Stimulated activated CD4-positive, alpha-beta T cell treated with anti-CD3 and anti-CD28 coated beads, TNF-alpha, amount 100 ng/mL, for 24 hours (primary cell): Measurements from ENCODE around the gene MAP3K6.
A peak's percentile ranks its signal among the peaks of the same experiment; 100 is the strongest.
"Not testable (repeated sequence)": the region's sequence is repeated elsewhere in the genome, so short reads cannot be mapped to it uniquely, and the experiment has no call there.

Experiments used
- DNase-seq, 3 experiments: peaks; one replicate each; pipeline ENCODE4 v3.0.0-alpha.2; 2020; ENCODE audit warnings: low read depth in 3 of 3

MAP3K6 gene, protein sequence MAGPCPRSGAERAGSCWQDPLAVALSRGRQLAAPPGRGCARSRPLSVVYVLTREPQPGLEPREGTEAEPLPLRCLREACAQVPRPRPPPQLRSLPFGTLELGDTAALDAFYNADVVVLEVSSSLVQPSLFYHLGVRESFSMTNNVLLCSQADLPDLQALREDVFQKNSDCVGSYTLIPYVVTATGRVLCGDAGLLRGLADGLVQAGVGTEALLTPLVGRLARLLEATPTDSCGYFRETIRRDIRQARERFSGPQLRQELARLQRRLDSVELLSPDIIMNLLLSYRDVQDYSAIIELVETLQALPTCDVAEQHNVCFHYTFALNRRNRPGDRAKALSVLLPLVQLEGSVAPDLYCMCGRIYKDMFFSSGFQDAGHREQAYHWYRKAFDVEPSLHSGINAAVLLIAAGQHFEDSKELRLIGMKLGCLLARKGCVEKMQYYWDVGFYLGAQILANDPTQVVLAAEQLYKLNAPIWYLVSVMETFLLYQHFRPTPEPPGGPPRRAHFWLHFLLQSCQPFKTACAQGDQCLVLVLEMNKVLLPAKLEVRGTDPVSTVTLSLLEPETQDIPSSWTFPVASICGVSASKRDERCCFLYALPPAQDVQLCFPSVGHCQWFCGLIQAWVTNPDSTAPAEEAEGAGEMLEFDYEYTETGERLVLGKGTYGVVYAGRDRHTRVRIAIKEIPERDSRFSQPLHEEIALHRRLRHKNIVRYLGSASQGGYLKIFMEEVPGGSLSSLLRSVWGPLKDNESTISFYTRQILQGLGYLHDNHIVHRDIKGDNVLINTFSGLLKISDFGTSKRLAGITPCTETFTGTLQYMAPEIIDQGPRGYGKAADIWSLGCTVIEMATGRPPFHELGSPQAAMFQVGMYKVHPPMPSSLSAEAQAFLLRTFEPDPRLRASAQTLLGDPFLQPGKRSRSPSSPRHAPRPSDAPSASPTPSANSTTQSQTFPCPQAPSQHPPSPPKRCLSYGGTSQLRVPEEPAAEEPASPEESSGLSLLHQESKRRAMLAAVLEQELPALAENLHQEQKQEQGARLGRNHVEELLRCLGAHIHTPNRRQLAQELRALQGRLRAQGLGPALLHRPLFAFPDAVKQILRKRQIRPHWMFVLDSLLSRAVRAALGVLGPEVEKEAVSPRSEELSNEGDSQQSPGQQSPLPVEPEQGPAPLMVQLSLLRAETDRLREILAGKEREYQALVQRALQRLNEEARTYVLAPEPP (N-terminal part only)

DNA sequence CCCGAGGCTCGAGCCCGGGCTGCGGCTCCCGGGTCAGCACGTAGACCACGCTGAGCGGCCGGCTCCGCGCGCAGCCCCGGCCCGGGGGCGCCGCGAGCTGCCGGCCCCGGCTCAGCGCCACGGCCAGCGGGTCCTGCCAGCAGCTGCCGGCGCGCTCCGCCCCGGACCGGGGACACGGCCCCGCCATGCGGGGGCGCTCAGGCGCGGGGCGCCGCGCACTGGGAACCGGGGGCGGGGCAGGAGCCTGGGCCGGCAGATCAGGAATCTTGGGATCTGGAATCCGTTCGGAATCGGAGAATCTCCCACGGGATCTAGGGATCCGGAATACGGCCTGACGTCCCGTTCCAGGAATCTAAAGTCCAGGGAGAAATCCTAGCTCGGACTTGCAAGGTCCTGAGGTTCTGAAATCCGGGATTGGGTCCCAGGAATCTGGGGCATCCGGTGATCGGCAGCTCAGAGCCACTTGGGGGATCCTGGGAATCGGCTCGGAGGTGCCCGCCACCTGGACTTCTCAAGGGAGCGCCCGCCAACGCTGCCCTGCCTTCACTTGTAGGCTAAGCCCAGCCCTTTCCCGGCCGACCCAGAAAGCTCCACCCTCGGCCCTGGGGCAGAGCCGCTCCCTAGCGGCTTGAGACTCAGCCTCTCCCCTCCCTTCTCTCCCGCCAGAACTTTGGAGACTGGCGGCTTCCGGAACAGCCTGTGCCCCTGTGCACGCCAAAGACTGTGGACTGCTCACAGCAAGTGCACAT lies at the start of gene MAP3K6:
Gene MAP3K6, minus strand, starts transcription at position 551 of the 749 bp plus-strand sequence. Its CDS starts 364 bp downstream, at position 187.
- DNase-seq, result peak in 1 of 3 experiments; percentile 70

DNA sequence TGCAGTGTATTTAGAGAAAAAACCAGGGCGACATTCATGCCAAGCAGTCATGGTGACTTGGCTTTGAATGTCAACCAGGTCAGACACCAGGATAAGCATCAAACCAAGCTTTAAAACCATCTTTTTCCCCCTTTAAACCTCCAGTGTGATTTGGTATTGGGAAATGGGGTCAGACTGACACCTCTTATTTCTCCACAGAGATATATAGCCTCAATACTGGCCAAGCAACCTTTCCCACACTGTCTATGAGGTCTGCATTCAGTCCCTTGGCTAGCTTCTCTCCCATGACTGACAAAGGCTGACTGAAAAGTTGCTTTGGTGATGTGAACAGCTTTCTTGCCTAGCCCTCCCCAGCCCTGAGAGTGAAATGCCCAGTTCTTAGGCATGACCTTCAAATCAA lies 47.3 kb upstream of the MAP3K6 start:
- DNase-seq, result no peak

DNA sequence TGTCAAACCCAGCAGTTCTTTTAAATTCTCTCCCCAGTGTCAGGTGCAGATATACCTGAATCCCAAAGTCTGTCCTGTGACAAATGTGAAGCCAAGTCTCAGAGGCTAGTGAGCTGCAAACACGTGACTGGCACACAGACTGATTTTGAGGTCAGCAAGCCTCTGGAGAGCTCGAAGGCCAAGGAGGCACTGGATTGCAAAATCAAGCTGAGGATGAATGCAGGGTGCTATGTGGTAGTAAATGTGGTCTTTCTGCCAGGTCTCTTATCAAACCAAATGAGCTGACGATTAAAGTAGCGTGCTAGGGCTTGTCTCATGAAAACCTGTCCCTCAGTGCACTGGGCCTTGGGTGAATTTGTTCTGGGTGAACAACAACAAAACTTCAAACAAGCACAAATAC lies 46.2 kb upstream of the MAP3K6 start:
- no peak for DNase-seq

DNA sequence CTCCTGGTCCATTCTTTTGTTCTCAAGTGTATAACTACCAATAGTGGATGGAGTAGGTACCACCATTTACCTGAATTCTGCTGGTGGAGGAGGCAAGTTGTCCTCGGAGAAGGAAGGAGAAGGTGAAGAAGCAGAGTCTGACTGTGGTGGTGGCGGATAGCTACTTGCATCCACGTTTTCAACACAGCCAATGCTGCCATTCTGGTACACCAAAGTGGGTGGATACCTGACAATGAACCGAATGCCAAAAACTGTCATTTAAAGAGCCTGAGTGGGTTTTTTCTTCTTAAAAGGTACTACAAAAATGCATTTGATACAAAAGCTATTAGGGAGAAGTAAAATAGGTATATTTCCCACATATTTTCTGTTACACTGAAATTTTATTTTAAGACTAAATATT lies 45.7 kb upstream of the MAP3K6 start:
- no peak for DNase-seq

DNA sequence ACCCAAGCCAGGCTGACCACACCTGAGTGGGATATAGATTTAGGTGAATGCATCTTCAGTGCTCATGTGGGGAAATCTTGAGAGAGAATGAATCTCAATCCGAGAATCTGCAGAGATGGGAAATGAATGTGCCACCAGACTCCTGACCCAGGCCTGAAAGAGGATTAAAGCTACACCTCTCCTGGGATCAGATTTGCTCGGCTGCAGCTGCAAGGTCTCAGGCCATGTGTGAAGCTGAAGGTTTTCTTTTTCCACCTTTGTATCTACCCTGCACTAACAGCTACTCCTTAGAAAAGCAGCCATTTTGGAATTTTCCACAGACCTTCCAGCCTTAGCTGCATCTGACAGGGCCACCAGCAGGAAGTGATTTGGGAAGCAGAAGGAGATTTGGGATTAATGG lies 43.9 kb upstream of the MAP3K6 start:
- no peak for DNase-seq

DNA sequence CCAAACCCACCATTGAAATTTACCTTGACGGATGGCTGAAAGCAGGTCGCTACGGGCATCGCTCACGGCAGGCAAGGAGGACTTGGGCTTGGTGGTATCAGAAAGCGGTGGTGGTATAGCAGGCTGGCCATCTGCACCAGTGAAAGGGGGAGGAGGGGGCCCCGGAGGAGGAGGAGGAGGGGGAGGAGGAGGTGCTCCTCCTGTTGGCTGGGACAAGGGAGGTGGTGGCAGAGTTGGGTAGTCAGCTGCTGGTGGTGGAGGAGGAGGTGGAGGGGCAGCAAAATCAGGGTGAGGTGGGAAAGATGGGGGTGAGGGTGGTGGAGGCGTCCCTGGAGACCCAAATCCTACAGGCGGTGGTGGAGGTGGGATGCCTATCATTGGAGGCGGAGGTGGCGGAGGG lies 42.9 kb upstream of the MAP3K6 start:
- no peak for DNase-seq

DNA sequence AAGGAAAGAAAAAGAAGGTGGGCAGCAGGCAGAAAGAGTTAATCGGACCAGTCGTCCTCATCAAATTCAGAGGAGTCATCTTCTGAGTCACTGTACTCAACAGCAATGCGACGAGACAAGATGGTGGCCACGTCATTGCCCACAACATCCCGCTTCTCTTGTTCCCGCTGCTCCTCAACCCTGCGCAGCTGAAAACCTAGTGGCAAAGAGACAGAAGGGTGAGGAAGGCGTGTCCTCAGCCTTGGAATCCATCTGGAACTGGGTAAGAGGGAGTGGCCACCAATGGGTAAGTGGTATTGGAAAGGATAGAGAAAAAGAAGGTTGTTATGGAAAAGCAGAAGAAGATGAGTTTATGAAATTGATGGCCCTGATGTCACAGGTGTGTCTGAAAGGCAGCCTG lies 41.4 kb upstream of the MAP3K6 start:
- DNase-seq, result no peak

DNA sequence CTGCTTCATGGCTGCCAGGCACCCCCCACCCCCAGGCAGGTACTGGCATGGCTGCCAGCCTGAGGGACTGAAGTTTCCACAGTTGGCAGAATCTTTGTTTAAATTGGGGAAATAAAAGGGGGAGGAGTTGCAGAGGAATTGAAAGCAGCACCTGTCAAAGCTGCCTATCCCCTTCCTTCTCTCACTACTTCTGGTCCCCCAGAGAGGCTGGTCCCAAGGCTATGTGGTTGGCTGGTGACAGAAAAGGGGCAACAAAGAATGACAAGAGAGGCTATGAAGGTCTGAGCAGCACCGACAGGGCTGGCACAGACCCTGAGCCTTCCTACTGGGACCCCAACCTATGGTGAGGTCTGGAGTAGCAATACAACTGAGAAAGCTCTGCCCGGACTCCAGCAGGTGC lies 40.0 kb upstream of the MAP3K6 start:
- DNase-seq, result not testable (repeated sequence)

DNA sequence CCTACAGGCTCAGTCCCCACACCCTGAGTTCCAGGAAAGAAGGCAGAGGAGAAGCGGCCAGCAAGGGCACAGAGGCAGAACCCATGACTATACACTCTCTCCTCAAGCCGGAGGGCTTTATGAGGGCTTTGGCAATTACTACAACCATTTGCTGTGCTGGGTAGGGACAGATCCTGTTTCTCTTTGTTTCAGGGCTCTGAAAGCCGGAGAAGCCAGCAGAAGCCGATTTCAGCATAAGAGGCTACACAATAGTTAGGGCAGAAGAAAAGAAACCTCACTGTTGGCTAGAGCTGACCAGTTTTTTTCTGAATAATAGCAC lies 39.6 kb upstream of the MAP3K6 start:
- no peak for DNase-seq

DNA sequence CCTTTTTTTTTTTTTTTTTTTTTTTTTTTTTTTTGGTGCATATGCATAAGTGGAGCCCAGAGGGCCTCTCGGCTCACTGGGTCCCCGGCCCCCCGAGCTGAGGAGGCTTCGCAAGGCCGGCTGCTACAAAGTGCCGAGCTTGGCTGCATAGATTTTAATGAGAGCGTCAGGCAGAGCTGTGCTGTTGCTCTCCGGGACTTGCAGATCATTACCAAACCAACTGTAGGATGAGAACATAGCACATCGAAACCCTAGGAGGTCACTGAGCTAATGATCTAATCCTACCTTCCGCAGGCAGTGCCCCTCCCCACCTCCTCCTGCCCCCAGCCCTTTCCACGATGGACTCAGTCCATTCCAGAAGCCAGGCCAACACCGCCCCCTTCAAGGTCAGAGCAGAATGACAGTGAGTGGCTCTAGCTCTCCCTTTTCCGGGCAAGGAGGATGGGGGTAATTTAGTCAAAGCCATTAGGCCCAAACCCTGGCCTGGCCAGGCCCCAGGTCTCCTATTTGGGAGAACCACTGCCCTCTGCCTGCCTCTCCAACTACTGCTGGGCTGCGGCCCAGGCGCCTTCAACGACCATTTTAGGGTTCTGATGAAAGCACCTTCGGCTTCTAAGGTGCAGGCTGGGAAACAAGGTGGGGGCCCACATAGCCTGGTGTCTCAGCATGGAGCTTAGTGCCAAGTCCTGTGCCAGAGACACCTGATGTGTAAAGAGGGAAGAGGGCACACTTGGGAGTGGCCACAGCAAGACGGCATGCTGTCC lies 39.0 kb upstream of the MAP3K6 start:
- DNase-seq, result not testable (repeated sequence)

DNA sequence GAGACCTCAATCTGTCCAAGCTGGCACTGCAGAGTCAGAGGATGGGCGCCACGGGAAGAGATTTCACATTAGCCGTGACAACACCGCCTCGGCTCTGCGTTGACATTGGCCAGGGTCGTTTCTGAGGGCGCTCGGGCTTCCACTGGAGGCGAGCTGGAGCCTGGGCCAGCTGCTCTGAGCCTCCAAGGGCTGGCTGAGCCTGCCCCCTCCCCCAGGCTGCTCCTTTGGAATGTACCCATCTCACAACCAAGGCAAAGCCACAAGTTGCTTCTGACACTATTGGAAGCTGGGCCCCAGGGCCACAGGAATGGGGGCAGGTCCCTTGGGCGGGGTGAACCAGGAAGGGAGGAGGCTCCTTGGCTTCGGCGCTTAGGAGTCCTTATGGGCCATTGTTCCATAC lies 38.3 kb upstream of the MAP3K6 start:
- no peak for DNase-seq

DNA sequence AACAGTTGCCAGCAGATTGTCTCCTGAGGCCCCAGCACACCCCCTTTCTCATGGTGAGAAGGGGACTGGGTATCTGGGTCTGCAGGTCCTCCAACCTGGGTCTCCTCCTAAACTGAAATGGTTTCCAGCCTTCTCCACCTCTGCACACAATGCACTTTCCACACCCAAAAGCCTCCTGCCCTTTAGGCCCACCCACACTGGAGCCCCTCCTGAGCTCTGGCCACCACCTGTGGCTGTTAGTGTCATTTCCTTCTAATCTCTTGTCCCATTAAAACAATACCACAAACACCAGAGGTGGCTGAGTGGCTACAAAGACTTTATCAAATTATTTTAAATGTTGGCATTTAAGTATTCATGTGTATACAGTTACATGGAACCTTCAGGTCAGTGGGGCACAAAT lies 37.2 kb upstream of the MAP3K6 start:
- DNase-seq, result no peak

DNA sequence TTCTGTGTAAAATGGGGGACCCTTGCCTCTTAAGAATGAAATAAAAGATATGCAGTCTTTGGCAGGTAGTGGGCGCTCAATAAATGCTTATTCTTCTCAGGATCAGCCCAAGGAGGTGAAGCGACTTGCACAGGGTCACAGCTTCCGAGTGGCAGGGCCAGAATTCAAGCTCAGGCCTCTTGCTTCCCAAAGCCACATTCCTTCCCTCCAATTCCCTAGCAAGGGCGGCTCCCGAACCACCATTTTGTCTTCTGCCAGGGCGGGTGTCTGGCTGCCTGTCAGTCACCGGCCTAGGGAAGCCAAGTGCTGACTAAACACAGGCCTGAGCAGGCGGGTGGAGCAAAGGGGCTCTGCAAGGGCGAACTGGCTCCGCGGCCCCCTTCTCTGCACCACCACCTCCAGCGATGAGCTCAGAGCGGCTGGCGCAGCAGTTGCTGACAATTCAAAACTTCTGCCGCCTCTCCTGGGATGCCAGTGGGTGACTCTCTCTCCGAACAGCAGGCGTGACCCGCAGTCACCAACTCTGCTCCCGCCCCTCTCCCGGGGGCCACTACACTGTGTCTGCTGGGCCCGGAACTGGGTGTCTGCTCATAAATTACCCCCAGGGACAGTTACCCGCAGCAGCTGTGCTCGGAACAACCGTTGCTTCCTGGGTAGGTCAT lies 36.4 kb upstream of the MAP3K6 start:
- DNase-seq, result no peak

DNA sequence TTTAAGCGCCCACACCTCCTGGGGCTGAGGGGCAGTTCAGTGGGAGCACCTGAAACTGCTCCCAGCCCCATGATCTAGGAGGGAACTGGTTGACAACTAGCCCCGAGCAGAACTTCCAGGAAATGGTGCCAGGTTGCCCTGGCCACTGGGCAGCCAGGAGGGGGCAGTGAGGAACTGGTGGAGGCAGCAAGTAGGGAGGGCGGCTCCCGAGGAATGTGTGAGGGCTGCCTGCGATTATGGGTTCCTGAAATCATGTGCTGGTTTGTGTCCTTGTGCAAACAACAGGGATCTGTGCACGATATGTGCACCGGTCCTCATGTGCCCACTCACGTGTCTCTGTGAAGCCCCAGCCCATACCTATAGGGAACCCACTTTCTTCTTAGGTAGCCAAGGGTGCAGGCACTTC lies 35.6 kb upstream of the MAP3K6 start:
- DNase-seq, result no peak

DNA sequence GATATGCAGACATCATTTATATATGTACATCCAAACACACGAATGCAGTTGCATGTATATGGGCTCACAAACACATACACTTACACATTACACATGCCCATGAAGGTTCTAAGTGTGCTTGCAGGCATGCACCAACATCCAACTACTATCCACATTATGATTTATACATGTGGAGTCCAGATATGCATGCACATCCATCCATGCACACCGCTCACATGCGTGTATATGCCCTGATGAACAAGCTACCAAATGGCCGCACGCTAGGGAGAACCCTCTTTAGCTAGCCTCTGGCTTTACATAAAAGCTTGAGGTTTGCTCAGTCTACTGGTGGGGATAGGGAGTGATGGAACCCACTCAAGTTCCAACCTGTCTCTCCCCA lies 34.2 kb upstream of the MAP3K6 start:
- no peak for DNase-seq

DNA sequence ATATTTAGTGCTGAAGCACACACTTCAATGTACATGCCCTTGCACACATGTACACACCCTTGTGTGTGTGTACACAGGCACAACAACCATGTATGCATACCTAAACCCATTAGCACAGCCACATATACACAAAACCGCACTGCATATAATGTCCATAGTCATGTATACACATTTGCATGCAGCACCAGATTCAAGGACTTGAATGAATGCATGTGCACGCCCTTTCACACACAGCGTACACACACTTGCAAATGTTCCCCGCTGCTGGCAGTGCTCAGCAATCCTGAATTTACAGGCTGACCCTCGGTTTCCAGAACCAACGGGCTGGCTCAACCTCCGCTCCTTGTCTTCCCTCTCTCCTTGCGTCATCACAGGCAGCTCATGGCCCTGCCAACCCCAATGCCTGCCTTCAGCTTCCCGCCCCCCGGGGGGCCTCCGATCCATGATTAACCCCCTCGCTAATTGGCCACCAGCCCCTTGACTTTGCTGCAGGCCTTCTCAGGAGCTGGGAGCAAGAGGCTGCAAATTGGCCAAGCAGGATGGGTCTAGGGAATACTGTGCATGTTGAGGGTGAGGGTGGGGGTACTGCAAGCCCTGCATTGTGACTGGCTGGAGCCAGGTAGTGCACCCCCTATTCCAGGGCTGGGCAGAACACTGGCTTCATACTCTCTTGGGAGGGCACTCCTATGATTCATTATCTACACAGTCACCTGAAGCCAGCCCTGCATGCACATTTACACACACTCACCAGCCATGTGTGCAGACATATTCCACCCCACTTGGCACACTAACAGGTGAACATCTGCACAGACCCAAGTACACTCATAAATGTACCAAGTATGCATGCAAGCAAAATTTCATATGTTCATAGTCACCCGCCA lies 33.6 kb upstream of the MAP3K6 start:
- DNase-seq, result no peak

DNA sequence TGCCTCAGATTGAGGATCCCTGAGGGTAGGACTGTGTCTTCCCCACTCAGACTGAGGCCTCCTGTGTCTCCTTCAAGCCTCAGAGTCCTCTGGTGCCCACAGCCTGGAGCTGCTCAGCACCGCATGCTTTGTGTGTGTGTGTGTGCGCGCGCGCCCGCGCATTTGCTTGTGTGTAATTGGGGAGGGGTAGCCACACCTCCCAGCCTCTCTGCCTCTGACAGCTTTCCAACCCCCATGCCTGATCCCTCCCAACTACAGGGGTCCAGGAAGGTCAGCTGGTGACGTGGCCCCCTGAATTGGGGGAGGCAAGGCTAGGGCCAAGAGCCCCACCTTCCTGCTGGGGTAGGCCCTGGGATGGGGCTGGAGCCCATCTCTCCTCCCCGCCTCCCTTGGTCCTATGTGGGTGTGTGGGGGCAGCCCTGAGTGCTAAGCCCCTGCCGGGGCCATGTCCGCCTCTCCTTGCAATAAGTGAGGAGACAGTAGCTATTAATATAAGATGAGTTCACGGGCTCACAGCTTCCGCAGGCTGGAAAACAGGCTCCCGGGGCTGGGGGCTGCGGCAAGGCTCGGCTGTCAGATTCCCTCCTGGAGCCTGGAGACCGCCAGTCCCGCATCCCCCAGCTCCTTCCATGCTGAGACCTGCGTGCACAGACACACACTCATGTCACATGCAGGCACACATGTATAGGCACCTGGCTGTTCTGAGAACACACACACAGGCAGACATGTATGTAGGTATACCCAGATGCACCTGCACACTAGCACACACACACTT lies 32.7 kb upstream of the MAP3K6 start:
- DNase-seq, result no peak

DNA sequence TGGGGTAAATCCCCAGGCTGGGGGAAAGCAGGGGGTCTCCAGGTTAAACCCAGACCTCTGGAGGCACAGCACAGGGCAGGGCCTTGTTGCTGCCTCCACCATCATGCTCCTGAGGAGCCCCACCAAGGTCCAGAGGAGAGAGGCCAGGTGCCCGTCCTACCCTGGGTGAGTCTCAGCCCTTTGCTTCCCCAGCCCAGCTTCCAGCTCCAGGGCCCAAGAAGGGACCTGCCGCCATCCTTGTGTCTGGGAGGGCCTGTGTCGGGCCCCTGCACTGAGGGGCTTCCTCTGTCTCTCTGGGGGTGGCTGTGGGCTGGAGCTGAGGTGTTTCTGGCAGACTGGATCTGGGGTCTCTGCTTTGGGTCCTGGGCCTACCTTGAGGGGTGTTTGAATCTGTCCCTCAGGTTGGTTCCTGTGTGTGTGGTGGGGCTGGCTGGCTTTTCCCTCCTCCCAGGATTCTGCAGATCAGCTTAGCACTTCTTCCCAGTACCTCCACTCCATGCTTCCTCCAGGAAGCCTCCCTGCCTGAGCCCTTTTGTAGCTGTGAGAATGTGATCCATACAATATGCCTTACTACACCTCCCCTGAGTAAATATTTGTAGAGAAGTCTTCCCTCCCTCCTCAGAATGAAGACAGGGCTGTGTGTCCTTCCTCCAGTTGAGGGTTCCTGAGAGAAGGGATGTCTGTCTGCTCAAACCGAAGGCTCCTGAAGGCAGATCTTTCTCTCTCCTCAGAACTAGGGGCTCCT lies 31.8 kb upstream of the MAP3K6 start:
- no peak for DNase-seq
